ENCODE measurements around the gene MORF4L2. TPM values are rescaled to one million over a fixed set of nuclear protein-coding genes. Genes with fewer than 3 reads are reported as not detected.

The MORF4L2 gene
- total RNA-seq, result 100 to 1,000 TPM; 563 to 639 TPM

GRCh38 chrX:103686199-103687072 is at the start of gene MORF4L2:
Gene MORF4L2, minus strand, starts transcription at chrX:103686699. Its CDS starts 9,672 bp downstream, at chrX:103677027.

GRCh38 chrX:103710609-103711008 is 24.1 kb upstream of the MORF4L2 start, which contains the start of gene TMEM31:
Gene TMEM31, plus strand, starts transcription at chrX:103710909. Its CDS starts 1,350 bp downstream, at chrX:103712259.

GRCh38 chrX:103628386-103629317 is 57.8 kb downstream of the MORF4L2 start, which contains the start of gene TCEAL1:
Gene TCEAL1, plus strand, starts transcription at chrX:103628975. Its CDS starts 942 bp downstream, at chrX:103629917.

Other genes with a start within 250 kb of the MORF4L2 start
- under 1 TPM; under 0.01 TPM for gene RAB40A, start 167.2 kb downstream of the MORF4L2 start, total RNA-seq
- 10 to 100 TPM; 18.6 to 25.6 TPM for gene TCEAL4, start 101.2 kb downstream of the MORF4L2 start, total RNA-seq
- gene TCEAL3, start 78.7 kb downstream of the MORF4L2 start, total RNA-seq, result 1 to 10 TPM; 3.8 to 7.0 TPM
- gene TCEAL1, start 57.7 kb downstream of the MORF4L2 start, total RNA-seq, result 10 to 100 TPM; 27.2 to 27.6 TPM
- gene TMEM31, start 24.2 kb upstream of the MORF4L2 start, total RNA-seq, result not detected
- 100 to 1,000 TPM; 171 to 300 TPM for gene PLP1, start 90.1 kb upstream of the MORF4L2 start, total RNA-seq
- 1 to 10 TPM in 1 of 2 donors, under 1 TPM in 1; 0.67 to 1.0 TPM for gene RAB9B, start 145.6 kb upstream of the MORF4L2 start, total RNA-seq